Activated CD8-positive, alpha-beta memory T cell treated with anti-CD3 and anti-CD28 coated beads, Interleukin-2, amount 50 U/mL, for 1 hour (primary cell): ENCODE data around the gene VSTM2L.

ENCODE experiments used
- DNase-seq: peaks from one replicate; pipeline ENCODE4 v3.0.0-alpha.2; 2020; ENCODE audit errors: extremely low read depth

Gene VSTM2L

GRCh38 chr20:37918035-37918434 is 15.1 kb downstream of the VSTM2L start:
- no peak for DNase-seq

- DNase-seq = no peak
Measured at GRCh38 chr20:37919389-37920040, 16.6 kb downstream of the VSTM2L start.

GRCh38 chr20:37920270-37920669 is 17.3 kb downstream of the VSTM2L start:
- DNase-seq = no peak

GRCh38 chr20:37920679-37921322 is 17.9 kb downstream of the VSTM2L start:
- DNase-seq = no peak

- DNase-seq = no peak
Measured at GRCh38 chr20:37921341-37921929, 18.5 kb downstream of the VSTM2L start.

GRCh38 chr20:37922016-37922415 is 19.1 kb downstream of the VSTM2L start:
- DNase-seq = no peak

GRCh38 chr20:37925265-37926165 is 22.6 kb downstream of the VSTM2L start:
- DNase-seq = no peak

- no peak for DNase-seq
Measured at GRCh38 chr20:37926612-37927011, 23.7 kb downstream of the VSTM2L start.

GRCh38 chr20:37927410-37928095 is 24.6 kb downstream of the VSTM2L start:
- no peak for DNase-seq

- no peak for DNase-seq
Measured at GRCh38 chr20:37928996-37929682, 26.2 kb downstream of the VSTM2L start.

- no peak for DNase-seq
Measured at GRCh38 chr20:37929683-37930014, 26.7 kb downstream of the VSTM2L start.

- DNase-seq = no peak
Measured at GRCh38 chr20:37931153-37931922, 28.4 kb downstream of the VSTM2L start.

- no peak for DNase-seq
Measured at GRCh38 chr20:37932074-37932473, 29.1 kb downstream of the VSTM2L start.

GRCh38 chr20:37932919-37933318 is 30.0 kb downstream of the VSTM2L start:
- DNase-seq = no peak

GRCh38 chr20:37933786-37934633 is 31.1 kb downstream of the VSTM2L start:
- DNase-seq = no peak

GRCh38 chr20:37934634-37935375 is 31.9 kb downstream of the VSTM2L start:
- DNase-seq = no peak

GRCh38 chr20:37935435-37935834 is 32.5 kb downstream of the VSTM2L start:
- no peak for DNase-seq

GRCh38 chr20:37936041-37936440 is 33.1 kb downstream of the VSTM2L start:
- DNase-seq = no peak

GRCh38 chr20:37936451-37936850 is 33.5 kb downstream of the VSTM2L start:
- no peak for DNase-seq
